Activated naive CD8-positive, alpha-beta T cell (primary cell): ENCODE results near the gene SYT1.

Experiments used
- H3K27ac Mint-ChIP-seq: one replicate; pipeline ENCODE4 v1.8.0; 2021; ENCODE audit warnings: mixed read lengths
- H3K27me3 Mint-ChIP-seq: one replicate; pipeline ENCODE4 v1.8.0; 2021; ENCODE audit warnings: mixed read lengths
- H3K36me3 Mint-ChIP-seq: one replicate; pipeline ENCODE4 v1.8.0; 2021; ENCODE audit warnings: mixed read lengths
- H3K4me1 Mint-ChIP-seq: one replicate; pipeline ENCODE4 v1.8.0; 2021; ENCODE audit warnings: low read depth, mixed read lengths
- H3K4me3 Mint-ChIP-seq: one replicate; pipeline ENCODE4 v1.8.0; 2021; ENCODE audit warnings: mild to moderate bottlenecking, mixed read lengths
- H3K9me3 Mint-ChIP-seq: one replicate; pipeline ENCODE4 v1.8.0; 2021; ENCODE audit warnings: low read depth, mixed read lengths

SYT1 gene

GRCh38 chr12:79487386-79488110 lies 623.0 kb downstream of the SYT1 start:
- no peaks in the 10 kb centered on the region for H3K36me3 Mint-ChIP-seq
- no peaks in the 10 kb centered on the region for H3K9me3 Mint-ChIP-seq
- no peaks in the 10 kb centered on the region for H3K27me3 Mint-ChIP-seq
- H3K4me3 Mint-ChIP-seq: no peak overlapping the region
- no peaks in the 10 kb centered on the region for H3K4me1 Mint-ChIP-seq
- H3K27ac Mint-ChIP-seq: no peak overlapping the region
